T-helper 1 cell treated with Interleukin-12 subunit alpha and Interleukin-12 subunit beta and Interleukin-4 antibody, amounts not matched to agents 30 μg/mL and 1 μg/mL, for 36 hours (primary cell): ENCODE data around the gene FAM229B.

Experiments used
- H3K27ac Mint-ChIP-seq: one replicate; pipeline ENCODE4 v1.8.0; 2021; ENCODE audit warnings: mild to moderate bottlenecking, mixed read lengths
- H3K27me3 Mint-ChIP-seq: one replicate; pipeline ENCODE4 v1.8.0; 2021; ENCODE audit warnings: low read depth, mixed read lengths
- H3K36me3 Mint-ChIP-seq: one replicate; pipeline ENCODE4 v1.8.0; 2021; ENCODE audit warnings: low read depth, mixed read lengths
- H3K4me1 Mint-ChIP-seq: one replicate; pipeline ENCODE4 v1.8.0; 2021; ENCODE audit warnings: low read depth, mixed read lengths
- H3K4me3 Mint-ChIP-seq: one replicate; pipeline ENCODE4 v1.8.0; 2021; ENCODE audit warnings: mild to moderate bottlenecking, moderate library complexity, mixed read lengths
- H3K9me3 Mint-ChIP-seq: one replicate; pipeline ENCODE4 v1.8.0; 2021; ENCODE audit warnings: mixed read lengths

The FAM229B gene

DNA sequence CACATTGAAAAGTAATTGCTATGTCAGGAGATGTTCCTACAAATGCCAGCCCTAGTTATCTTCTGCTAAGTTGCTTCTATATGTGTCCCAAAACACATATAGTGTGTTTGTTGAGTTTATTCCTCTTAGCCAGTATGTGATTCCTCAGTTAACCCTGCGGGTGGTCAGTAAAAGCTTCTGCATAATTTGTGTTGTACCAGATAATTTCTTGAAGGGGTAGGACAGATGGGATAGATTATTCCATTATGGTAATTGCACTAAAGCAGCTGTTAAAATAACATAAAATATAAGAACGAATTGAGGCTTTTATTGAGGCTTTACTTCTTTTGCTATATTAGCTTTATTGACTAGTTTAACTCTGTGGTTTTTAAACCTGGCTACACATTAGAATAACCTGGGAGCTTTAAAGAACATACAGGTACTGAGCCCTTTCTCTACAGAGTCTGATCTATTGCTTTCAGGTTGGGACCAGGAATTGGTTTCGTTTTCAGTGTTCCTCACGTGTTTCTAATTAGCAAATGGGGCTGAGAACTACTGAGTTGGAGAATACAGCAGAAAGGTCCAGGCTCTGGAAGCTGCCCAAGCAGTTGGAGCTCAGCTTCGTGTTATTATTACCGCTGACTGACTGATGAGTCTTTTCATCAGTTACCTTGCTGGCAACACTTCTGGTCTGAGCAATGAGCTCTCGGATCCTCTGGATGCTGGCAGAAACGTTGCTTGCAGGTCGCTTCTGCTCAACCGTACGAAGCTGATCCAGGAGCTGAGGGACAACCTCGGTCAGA lies 56.9 kb downstream of the FAM229B start:
- H3K4me1 Mint-ChIP-seq = no peaks in the 10 kb centered on the region
- H3K36me3 Mint-ChIP-seq = no peaks in the 10 kb centered on the region
- H3K27me3 Mint-ChIP-seq = peaks cover 9% of the 10 kb centered on the region
- H3K9me3 Mint-ChIP-seq = no peaks in the 10 kb centered on the region
- no peak overlapping the region for H3K27ac Mint-ChIP-seq
- H3K4me3 Mint-ChIP-seq = no peak overlapping the region

DNA sequence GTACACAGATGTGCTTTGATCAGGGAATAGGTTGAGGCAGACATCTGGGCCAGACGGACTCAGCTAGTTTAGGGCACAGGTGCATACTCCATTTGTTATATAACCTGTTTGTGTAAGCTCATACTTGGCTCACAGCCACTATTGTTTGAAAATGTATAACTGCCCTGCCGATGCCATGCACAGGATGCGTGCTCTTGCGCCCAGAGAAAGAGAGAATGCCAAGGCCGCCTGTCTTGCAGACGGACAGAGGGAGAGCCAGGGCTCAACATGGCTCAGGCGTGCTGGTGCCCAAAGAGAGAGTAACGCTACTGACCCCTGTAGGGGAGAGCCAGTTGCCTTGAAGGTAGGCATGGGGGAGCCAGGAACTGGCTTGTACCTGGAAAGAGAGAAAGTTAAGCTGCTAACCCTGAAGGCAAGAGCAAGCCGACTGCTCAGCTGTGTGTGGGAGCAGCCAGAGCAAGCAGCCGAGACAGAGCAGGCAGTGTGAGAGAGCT lies 57.7 kb downstream of the FAM229B start:
- Mint-ChIP-seq H3K4me1 (no peaks in the 10 kb centered on the region), H3K4me3 (no peak overlapping the region), H3K27me3 (peaks cover 9% of the 10 kb centered on the region), H3K27ac (no peak overlapping the region), H3K36me3 (no peaks in the 10 kb centered on the region), H3K9me3 (no peaks in the 10 kb centered on the region)

DNA sequence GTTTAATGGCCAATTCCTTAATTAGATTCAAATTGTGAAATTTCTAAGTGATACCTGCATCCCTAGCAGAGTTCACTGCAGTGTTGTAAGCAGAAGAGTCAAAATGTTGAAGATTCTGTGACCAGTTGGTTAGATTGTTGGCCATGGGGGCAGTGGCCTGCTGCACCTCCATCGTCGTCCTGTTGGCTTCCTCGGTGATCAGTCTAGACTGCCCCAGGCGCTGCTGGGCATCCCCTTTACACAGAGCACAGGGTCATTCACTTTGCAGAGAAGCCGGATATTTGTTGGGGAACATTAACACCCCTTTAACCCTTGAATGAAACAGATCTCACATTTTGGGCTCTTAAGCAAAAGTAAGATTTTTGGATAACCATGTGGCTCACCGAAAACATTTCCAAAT lies 60.7 kb downstream of the FAM229B start:
- Mint-ChIP-seq H3K9me3 (no peaks in the 10 kb centered on the region), H3K4me1 (no peaks in the 10 kb centered on the region), H3K27me3 (peaks cover 14% of the 10 kb centered on the region), H3K36me3 (no peaks in the 10 kb centered on the region), H3K4me3 (no peak overlapping the region), H3K27ac (no peak overlapping the region)

DNA sequence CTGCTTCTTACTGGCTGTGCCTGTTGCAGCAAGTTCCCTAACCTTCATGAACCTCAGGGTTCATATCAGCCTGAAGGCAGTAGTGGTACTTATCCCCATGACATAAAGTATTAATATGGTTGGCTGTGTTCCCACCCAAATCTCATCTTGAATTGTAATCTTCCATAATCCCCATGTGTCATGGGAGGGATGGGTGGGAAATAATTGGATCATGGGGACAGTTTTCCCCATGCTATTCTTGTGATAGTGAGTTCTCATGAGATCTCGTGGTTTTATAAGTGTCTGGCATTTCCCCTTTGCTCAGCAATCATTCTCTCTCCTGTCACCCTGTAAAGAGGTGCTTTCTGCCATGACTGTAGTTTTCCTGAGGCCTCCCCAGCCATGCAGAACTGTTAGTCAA lies 61.8 kb downstream of the FAM229B start:
- H3K9me3 Mint-ChIP-seq = no peaks in the 10 kb centered on the region
- peaks cover 2% of the 10 kb centered on the region for H3K4me1 Mint-ChIP-seq
- H3K27ac Mint-ChIP-seq = no peak overlapping the region
- H3K36me3 Mint-ChIP-seq = no peaks in the 10 kb centered on the region
- H3K27me3 Mint-ChIP-seq = peaks cover 14% of the 10 kb centered on the region
- H3K4me3 Mint-ChIP-seq = no peak overlapping the region

DNA sequence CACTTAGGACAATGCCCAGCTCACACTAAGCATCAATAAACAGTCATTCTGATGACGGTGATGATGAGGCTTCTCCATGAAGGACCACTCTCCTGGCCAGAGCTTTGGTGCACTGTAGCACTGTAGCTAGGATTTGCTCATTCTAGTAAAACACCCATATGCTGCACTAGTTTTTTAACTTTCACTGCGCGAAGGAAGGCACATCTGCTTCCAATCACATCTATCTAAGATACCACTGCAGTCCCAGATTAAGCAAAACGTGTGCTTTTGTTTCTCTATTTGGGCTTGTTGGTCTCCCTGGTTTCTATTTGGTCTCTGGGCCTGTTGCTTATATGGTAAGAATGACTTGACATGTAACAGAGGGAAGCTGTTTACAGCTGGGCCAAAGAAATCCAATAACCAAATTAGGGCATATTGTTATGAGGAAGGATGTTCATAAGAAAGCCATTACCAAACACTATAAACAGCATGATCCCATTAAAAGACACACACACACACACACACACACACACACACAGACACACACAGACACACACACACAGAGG lies 62.4 kb downstream of the FAM229B start:
- Mint-ChIP-seq H3K27me3 (peaks cover 14% of the 10 kb centered on the region), H3K27ac (no peak overlapping the region), H3K9me3 (no peaks in the 10 kb centered on the region), H3K4me1 (peaks cover 2% of the 10 kb centered on the region), H3K4me3 (no peak overlapping the region), H3K36me3 (no peaks in the 10 kb centered on the region)

DNA sequence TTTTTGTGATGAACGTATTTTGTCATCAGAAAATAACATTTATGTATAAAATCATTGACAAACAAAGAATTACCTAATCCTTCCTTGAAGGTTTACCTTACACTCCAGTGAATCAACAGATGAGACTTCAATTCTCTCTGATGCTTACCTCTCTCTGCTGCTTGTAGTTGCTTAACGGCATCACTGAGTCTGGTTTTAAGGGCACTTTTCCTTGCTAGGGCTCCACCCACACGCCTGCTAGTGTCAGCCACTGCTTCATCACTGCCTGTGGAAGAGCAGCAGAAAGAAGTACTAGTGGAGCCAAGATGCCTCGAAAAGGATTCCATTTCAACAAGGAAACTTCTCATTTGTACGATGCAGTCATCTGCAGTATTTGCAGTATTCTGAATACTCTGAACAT lies 63.0 kb downstream of the FAM229B start:
- Mint-ChIP-seq H3K4me1 (peaks cover 2% of the 10 kb centered on the region), H3K27ac (no peak overlapping the region), H3K9me3 (no peaks in the 10 kb centered on the region), H3K4me3 (no peak overlapping the region), H3K27me3 (peaks cover 14% of the 10 kb centered on the region), H3K36me3 (no peaks in the 10 kb centered on the region)
